GM19324 (cell line): Measurements from ENCODE around the gene RAB13.
A peak's percentile ranks its signal among the peaks of the same experiment; 100 is the strongest.
"Not testable (repeated sequence)": the region's sequence is repeated elsewhere in the genome, so short reads cannot be mapped to it uniquely, and the experiment has no call there.

Experiments
- ATAC-seq: cut with Tn5 transposase; IDR thresholded peaks from one replicate; pipeline ENCODE4 v1.9.1; 2021; ENCODE audit warnings: mild to moderate bottlenecking, moderate library complexity; ENCODE audit not compliant: unreplicated experiment, low FRiP score

The RAB13 gene

GRCh38 chr1:153985941-153986761 is at the start of gene RAB13:
Gene RAB13 (minus strand): TSS chr1:153986339. CDS start chr1:153986236, 103 bp downstream.
- ATAC-seq: no peak

- not testable (repeated sequence) for ATAC-seq
Measured at GRCh38 chr1:154033697-154034096, 47.6 kb upstream of the RAB13 start.

- ATAC-seq: no peak
Measured at GRCh38 chr1:154019940-154020339, 33.8 kb upstream of the RAB13 start.

- no peak for ATAC-seq
Measured at GRCh38 chr1:154019269-154019668, 33.1 kb upstream of the RAB13 start.

- no peak for ATAC-seq
Measured at GRCh38 chr1:154014154-154014907, 28.2 kb upstream of the RAB13 start.

GRCh38 chr1:154012543-154012942 is 26.4 kb upstream of the RAB13 start:
- ATAC-seq: not testable (repeated sequence)

- no peak for ATAC-seq
Measured at GRCh38 chr1:154012129-154012528, 26.0 kb upstream of the RAB13 start.

- ATAC-seq: no peak
Measured at GRCh38 chr1:154006136-154006535, 20.0 kb upstream of the RAB13 start.

GRCh38 chr1:154000420-154000819 is 14.3 kb upstream of the RAB13 start:
- no peak for ATAC-seq

GRCh38 chr1:153996882-153997281 is 10.7 kb upstream of the RAB13 start:
- not testable (repeated sequence) for ATAC-seq

GRCh38 chr1:153995640-153996039 is 9.5 kb upstream of the RAB13 start:
- no peak for ATAC-seq

GRCh38 chr1:153995202-153995601 is 9.1 kb upstream of the RAB13 start:
- ATAC-seq: no peak

GRCh38 chr1:153991806-153992205 is 5.7 kb upstream of the RAB13 start:
- no peak for ATAC-seq

- no peak for ATAC-seq
Measured at GRCh38 chr1:153991151-153991630, 5.1 kb upstream of the RAB13 start.

GRCh38 chr1:153990468-153991150 is 4.5 kb upstream of the RAB13 start, which contains the start of gene RPS27:
Gene RPS27 (plus strand): TSS chr1:153990762. CDS start chr1:153990797, 35 bp downstream.
- ATAC-seq: peak; percentile 88

- no peak for ATAC-seq
Measured at GRCh38 chr1:153987621-153988020, 1.5 kb upstream of the RAB13 start.

- ATAC-seq: no peak
Measured at GRCh38 chr1:153985341-153985912, 712 bp downstream of the RAB13 start.

GRCh38 chr1:153984123-153984894 is 1.8 kb downstream of the RAB13 start:
- no peak for ATAC-seq

- ATAC-seq: not testable (repeated sequence)
Measured at GRCh38 chr1:153981735-153982134, 4.4 kb downstream of the RAB13 start.

GRCh38 chr1:153979091-153979490 is 7.0 kb downstream of the RAB13 start:
- not testable (repeated sequence) for ATAC-seq
